ENCODE results near the gene TSPAN33. TPM values are rescaled to one million over a fixed set of nuclear protein-coding genes. Genes with fewer than 3 reads are reported as not detected.

The TSPAN33 gene
- total and polyA plus RNA-seq, 2 of the 13 experiments (the other 11 are each of a cell fraction or from before 2014, with no cell fraction given), result 15.3 to 16.5 TPM

DNA sequence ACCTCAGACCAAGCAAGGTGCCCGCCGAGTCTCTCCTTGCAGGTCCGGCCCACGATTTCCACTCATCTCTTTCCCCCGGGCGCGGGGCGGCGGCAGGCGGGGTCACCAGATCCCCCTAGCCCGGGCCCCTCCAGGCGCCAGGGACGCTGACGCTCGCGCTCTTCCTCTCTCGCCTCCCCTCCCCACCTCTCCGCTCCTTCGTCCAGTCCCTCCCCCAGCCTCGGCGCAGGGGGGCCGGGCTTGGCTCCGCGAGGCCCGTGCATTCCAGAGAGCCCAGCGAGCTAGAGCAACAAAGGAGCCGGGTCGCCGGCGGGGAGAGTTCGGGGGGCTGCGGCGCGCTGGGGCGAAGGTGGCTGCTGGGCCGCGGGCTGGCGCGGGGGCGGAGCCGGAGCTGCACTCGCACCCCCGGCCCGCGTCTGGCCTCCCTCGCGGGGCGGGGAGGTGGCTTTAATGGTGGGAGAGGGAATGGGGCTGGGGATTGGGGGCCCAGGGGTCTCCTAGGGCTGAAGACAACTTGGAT is 43.9 kb downstream of the TSPAN33 start, which contains the start of gene SMO (continued):
- TF ChIP-seq, protein P1, sequence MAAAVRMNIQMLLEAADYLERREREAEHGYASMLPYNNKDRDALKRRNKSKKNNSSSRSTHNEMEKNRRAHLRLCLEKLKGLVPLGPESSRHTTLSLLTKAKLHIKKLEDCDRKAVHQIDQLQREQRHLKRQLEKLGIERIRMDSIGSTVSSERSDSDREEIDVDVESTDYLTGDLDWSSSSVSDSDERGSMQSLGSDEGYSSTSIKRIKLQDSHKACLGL (CRISPR knock-in tag; IDR thresholded peaks at IDR 0.05), result peak; percentile 54
- TF ChIP-seq, protein P2, sequence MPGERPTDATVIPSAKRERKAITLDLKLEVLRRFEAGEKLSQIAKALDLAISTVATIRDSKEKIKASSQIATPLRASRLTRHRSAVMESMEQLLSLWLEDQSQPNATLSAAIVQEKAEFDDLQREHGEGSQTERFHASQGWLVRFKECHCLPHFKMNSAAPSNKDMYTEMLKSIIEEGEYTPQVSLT (CRISPR knock-in tag; IDR thresholded peaks at IDR 0.05; ENCODE audit: borderline replicate concordance, low read depth), result no peak
- TF ChIP-seq ZNF747 (CRISPR knock-in tag; IDR thresholded peaks at IDR 0.05; ENCODE audit: borderline replicate concordance), result no peak
- no peak for TF ChIP-seq KAT2B (IDR thresholded peaks at IDR 0.05; ENCODE audit: borderline replicate concordance, low read depth, low read length)
- no peak; the same call in 1 of the 2 replicates for TF ChIP-seq PAX8 (CRISPR knock-in tag; IDR thresholded peaks at IDR 0.05; ENCODE audit: borderline replicate concordance)
- no peak for TF ChIP-seq RNF2 (conservative IDR thresholded peaks at IDR 0.05; ENCODE audit: low read depth)
- no peak for TF ChIP-seq MAFF (IDR thresholded peaks at IDR 0.05; ENCODE audit: low read depth, low read length)
- TF ChIP-seq KLF16 (CRISPR knock-in tag; IDR thresholded peaks at IDR 0.05), result peak in 1 of 2 experiments; percentile 57; a peak in 1 of 4 replicates
- TF ChIP-seq, protein P3, sequence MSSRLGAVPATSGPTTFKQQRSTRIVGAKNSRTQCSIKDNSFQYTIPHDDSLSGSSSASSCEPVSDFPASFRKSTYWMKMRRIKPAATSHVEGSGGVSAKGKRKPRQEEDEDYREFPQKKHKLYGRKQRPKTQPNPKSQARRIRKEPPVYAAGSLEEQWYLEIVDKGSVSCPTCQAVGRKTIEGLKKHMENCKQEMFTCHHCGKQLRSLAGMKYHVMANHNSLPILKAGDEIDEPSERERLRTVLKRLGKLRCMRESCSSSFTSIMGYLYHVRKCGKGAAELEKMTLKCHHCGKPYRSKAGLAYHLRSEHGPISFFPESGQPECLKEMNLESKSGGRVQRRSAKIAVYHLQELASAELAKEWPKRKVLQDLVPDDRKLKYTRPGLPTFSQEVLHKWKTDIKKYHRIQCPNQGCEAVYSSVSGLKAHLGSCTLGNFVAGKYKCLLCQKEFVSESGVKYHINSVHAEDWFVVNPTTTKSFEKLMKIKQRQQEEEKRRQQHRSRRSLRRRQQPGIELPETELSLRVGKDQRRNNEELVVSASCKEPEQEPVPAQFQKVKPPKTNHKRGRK (CRISPR knock-in tag; IDR thresholded peaks at IDR 0.05), result no peak
- TF ChIP-seq, protein P4, sequence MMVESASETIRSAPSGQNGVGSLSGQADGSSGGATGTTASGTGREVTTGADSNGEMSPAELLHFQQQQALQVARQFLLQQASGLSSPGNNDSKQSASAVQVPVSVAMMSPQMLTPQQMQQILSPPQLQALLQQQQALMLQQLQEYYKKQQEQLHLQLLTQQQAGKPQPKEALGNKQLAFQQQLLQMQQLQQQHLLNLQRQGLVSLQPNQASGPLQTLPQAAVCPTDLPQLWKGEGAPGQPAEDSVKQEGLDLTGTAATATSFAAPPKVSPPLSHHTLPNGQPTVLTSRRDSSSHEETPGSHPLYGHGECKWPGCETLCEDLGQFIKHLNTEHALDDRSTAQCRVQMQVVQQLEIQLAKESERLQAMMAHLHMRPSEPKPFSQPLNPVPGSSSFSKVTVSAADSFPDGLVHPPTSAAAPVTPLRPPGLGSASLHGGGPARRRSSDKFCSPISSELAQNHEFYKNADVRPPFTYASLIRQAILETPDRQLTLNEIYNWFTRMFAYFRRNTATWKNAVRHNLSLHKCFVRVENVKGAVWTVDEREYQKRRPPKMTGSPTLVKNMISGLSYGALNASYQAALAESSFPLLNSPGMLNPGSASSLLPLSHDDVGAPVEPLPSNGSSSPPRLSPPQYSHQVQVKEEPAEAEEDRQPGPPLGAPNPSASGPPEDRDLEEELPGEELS (CRISPR knock-in tag; IDR thresholded peaks at IDR 0.05), result peak; percentile 26; the same call in 1 of the 2 replicates
- TF ChIP-seq ZNF773 (CRISPR knock-in tag; IDR thresholded peaks at IDR 0.05; ENCODE audit: borderline replicate concordance), result no peak
- peak; percentile 74; the same call in 1 of the 2 replicates for TF ChIP-seq KDM2A (CRISPR knock-in tag; IDR thresholded peaks at IDR 0.05; ENCODE audit: borderline replicate concordance, low read depth)
- TF ChIP-seq ZNF816 (CRISPR knock-in tag; IDR thresholded peaks at IDR 0.05; ENCODE audit: borderline replicate concordance), result no peak
- no peak for TF ChIP-seq ZFP82 (CRISPR knock-in tag; IDR thresholded peaks at IDR 0.05; ENCODE audit: borderline replicate concordance)
- TF ChIP-seq AHR (CRISPR knock-in tag; IDR thresholded peaks at IDR 0.05), result no peak
- TF ChIP-seq MXI1 (IDR thresholded peaks at IDR 0.05; ENCODE audit: borderline replicate concordance, low read depth, low read length), result 0 out of 3 replicates have a peak, but pooled peaks have one; percentile 29
- no peak for TF ChIP-seq DR1 (CRISPR knock-in tag; IDR thresholded peaks at IDR 0.05)
- TF ChIP-seq ZNF724P (CRISPR knock-in tag; IDR thresholded peaks at IDR 0.05; ENCODE audit: borderline replicate concordance), result no peak
- TF ChIP-seq ATF7-NPFF (CRISPR knock-in tag; IDR thresholded peaks at IDR 0.05; ENCODE audit: low read depth), result no peak
- TF ChIP-seq, protein P5, sequence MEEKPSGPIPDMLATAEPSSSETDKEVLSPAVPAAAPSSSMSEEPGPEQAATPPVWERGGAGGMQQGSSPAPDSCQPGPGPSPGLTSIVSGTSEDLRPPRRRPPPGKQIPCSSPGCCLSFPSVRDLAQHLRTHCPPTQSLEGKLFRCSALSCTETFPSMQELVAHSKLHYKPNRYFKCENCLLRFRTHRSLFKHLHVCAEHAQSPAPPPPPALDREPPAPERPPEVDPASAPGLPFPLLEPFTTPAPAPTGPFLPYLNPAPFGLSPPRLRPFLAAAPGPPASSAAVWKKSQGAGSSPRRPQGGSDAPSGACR (CRISPR knock-in tag; IDR thresholded peaks at IDR 0.05), result no peak
- TF ChIP-seq ZNF367 (CRISPR knock-in tag; IDR thresholded peaks at IDR 0.05; ENCODE audit: borderline replicate concordance), result no peak
- no peak for TF ChIP-seq ZC3H4 (CRISPR knock-in tag; IDR thresholded peaks at IDR 0.05; ENCODE audit: borderline replicate concordance)
- TF ChIP-seq MEF2D (CRISPR knock-in tag; IDR thresholded peaks at IDR 0.05), result no peak
- no peak for TF ChIP-seq ZNF644 (CRISPR knock-in tag; IDR thresholded peaks at IDR 0.05; ENCODE audit: low read depth)
- TF ChIP-seq ZNF879 (CRISPR knock-in tag; IDR thresholded peaks at IDR 0.05), result no peak
- TF ChIP-seq ZNF317 (CRISPR knock-in tag; IDR thresholded peaks at IDR 0.05), result no peak
- TF ChIP-seq ZNF737 (CRISPR knock-in tag; IDR thresholded peaks at IDR 0.05; ENCODE audit: borderline replicate concordance), result no peak

Measured in HepG2 (cell line).